ENCODE data around the gene ALKAL2. TPM values are rescaled to one million over a fixed set of nuclear protein-coding genes. Genes with fewer than 3 reads are reported as not detected.

Gene ALKAL2
- total RNA-seq, 1 experiment from 2014 or later: not detected

GRCh38 chr2:263774-264492, 24.0 kb downstream of the ALKAL2 start, which contains the start of gene SH3YL1:
Gene SH3YL1 (minus strand): TSS chr2:264032. CDS start chr2:263984, 48 bp downstream.
- Histone ChIP-seq H3K27ac (ENCODE audit: low read depth, low read length) (peak within 1 kb of the TSS; percentile 80), H3K4me3 (replicated peaks in 1 of 2; ENCODE audit: low read depth in 1 of 2, low read length in 2 of 2) (peak within 1 kb of the TSS; percentile 82 to 96), H3K9me3 (ENCODE audit: control insufficient read depth in 1 of 2, insufficient read depth in 1 of 2, low read depth in 1 of 2, low read length in 2 of 2) (peaks cover 0 to 1% of the 10 kb centered on the region in 2 experiments; a peak in 1 of 4 replicates), H4K20me1 (ENCODE audit: insufficient read depth) (peaks cover 18% of the 10 kb centered on the region; the same call in 1 of the 2 replicates), H3K4me2 (ENCODE audit: low read length) (peak within 1 kb of the TSS; percentile 83), H3K36me3 (ENCODE audit: control insufficient read depth in 1 of 2, insufficient read depth in 2 of 2, low read length in 2 of 2) (peaks cover 0 to under 1% of the 10 kb centered on the region in 2 experiments; a peak in 2 of 4 replicates), H3K4me1 (ENCODE audit: control insufficient read depth in 1 of 2, insufficient read depth in 2 of 2, low read length in 2 of 2) (peaks cover 12 to 27% of the 10 kb centered on the region in 2 experiments; a peak in 3 of 4 replicates), H3K9ac (ENCODE audit: low read length) (peak within 1 kb of the TSS; percentile 94), H3K9me2 (ENCODE audit: insufficient read depth) (no peaks in the 10 kb centered on the region), H3K27me3 (ENCODE audit: insufficient read depth, low read length) (no peaks in the 10 kb centered on the region), H3K79me2 (ENCODE audit: insufficient read depth, low read length) (peaks cover 53% of the 10 kb centered on the region), H2AFZ (ENCODE audit: low read depth, low read length, poor library complexity, severe bottlenecking) (no peak within 1 kb of the TSS)
- ChIA-PET RAD21 (ENCODE audit: low non-redundant PET in 1 of 2, low total read pairs in 2 of 2, uncharacterized antibody in 2 of 2, unreplicated experiment in 2 of 2) (no interaction called here), CTCF (interaction anchor here (0.7 kb wide), 1 partner anchor 69 kb away, joined by 3 read pairs; no protein-coding TSS in a partner anchor), POLR2A (no interaction called here)
- no TSS peak for BruUV-seq (replicated peaks)
- peak; percentile 16 for DNase-seq (ENCODE audit: low read depth, low spot score)
- intact Hi-C loops (cut with micrococcal nuclease): loop anchor here (2.0 kb wide), 1 partner anchor 413 kb away; the partner anchor contains the start of gene TMEM18
- ATAC-seq: peak; percentile 57
- no peak for TF ChIP-seq ZBTB33 (IDR thresholded peaks at IDR 0.05; ENCODE audit: extremely low read depth, insufficient replicate concordance, low read length)
- peak; percentile 46; the same call in 1 of the 2 replicates for TF ChIP-seq ZFX (IDR thresholded peaks at IDR 0.05)
- TF ChIP-seq EZH2phosphoT487 (IDR thresholded peaks at IDR 0.05; ENCODE audit: borderline replicate concordance): no peak
- no peak for TF ChIP-seq CTCF (IDR thresholded peaks at IDR 0.05 in 2 of 3, conservative IDR thresholded peaks at IDR 0.05 in 1 of 3; ENCODE audit: borderline replicate concordance in 1 of 3, insufficient read depth in 1 of 3, low read depth in 2 of 3, low read length in 2 of 3)
- TF ChIP-seq JUND (IDR thresholded peaks at IDR 0.05): no peak
- TF ChIP-seq CBX3 (IDR thresholded peaks at IDR 0.05; ENCODE audit: low read depth): peak; percentile 74
- TF ChIP-seq SIN3A (IDR thresholded peaks at IDR 0.05; ENCODE audit: low read depth): peak; percentile 46; the same call in 1 of the 2 replicates
- peak; percentile 17; the same call in 1 of the 2 replicates for TF ChIP-seq SP1 (IDR thresholded peaks at IDR 0.05; ENCODE audit: low read depth)
- no peak for TF ChIP-seq ZNF274 (IDR thresholded peaks at IDR 0.05; ENCODE audit: low read depth, low read length)
- TF ChIP-seq EGR1 (IDR thresholded peaks at IDR 0.05; ENCODE audit: low read depth): peak; percentile 66
- TF ChIP-seq POLR2AphosphoS5 (IDR thresholded peaks at IDR 0.05; ENCODE audit: low read depth, low read length): peak; percentile 66
- TF ChIP-seq SRF (IDR thresholded peaks at IDR 0.05; ENCODE audit: low read depth): no peak
- TF ChIP-seq YY1 (IDR thresholded peaks at IDR 0.05; ENCODE audit: extremely low read depth, insufficient replicate concordance, low read depth, low read length): no peak
- TF ChIP-seq POLR2A (IDR thresholded peaks at IDR 0.05; ENCODE audit: borderline replicate concordance, extremely low read depth, insufficient read depth, insufficient read length): no peak
- no peak for TF ChIP-seq RAD21 (IDR thresholded peaks at IDR 0.05; ENCODE audit: low read depth)
- TF ChIP-seq EZH2 (IDR thresholded peaks at IDR 0.05): no peak
- TF ChIP-seq MAX (IDR thresholded peaks at IDR 0.05): peak; percentile 88
- no peak for TF ChIP-seq ATF3 (IDR thresholded peaks at IDR 0.05)
- TF ChIP-seq CEBPB (IDR thresholded peaks at IDR 0.05; ENCODE audit: low read depth): no peak

All from HCT116 (cell line).